HUES48 (cell line): ENCODE data around the gene MMP24.

Source experiments
- H3K27ac ChIP-seq: one replicate; pipeline ENCODE4 v1.7.0; 2013; ENCODE audit warnings: low read depth, low read length, inconsistent platforms
- H3K27me3 ChIP-seq: 2 replicates; pipeline ENCODE4 v1.6.1; 2013; ENCODE audit warnings: mild to moderate bottlenecking, low read length; ENCODE audit not compliant: control insufficient read depth, insufficient read depth
- H3K36me3 ChIP-seq: 2 replicates; pipeline ENCODE4 v1.6.1; 2013; ENCODE audit warnings: low read length; ENCODE audit not compliant: control insufficient read depth, insufficient read depth
- H3K4me1 ChIP-seq: 2 replicates; pipeline ENCODE4 v1.6.1; 2013; ENCODE audit warnings: mild to moderate bottlenecking, low read length; ENCODE audit not compliant: control insufficient read depth, insufficient read depth
- H3K4me3 ChIP-seq: 2 replicates; pipeline ENCODE4 v1.5.1; 2013; ENCODE audit warnings: mild to moderate bottlenecking, low read depth, low read length
- H3K9ac ChIP-seq: 2 replicates; pipeline ENCODE4 v1.6.1; 2013; ENCODE audit warnings: mild to moderate bottlenecking, low read depth, low read length, moderate library complexity
- H3K9me3 ChIP-seq: 2 replicates; pipeline ENCODE4 v1.6.1; 2013; ENCODE audit warnings: low read length; ENCODE audit not compliant: control insufficient read depth, insufficient read depth

Gene MMP24

DNA sequence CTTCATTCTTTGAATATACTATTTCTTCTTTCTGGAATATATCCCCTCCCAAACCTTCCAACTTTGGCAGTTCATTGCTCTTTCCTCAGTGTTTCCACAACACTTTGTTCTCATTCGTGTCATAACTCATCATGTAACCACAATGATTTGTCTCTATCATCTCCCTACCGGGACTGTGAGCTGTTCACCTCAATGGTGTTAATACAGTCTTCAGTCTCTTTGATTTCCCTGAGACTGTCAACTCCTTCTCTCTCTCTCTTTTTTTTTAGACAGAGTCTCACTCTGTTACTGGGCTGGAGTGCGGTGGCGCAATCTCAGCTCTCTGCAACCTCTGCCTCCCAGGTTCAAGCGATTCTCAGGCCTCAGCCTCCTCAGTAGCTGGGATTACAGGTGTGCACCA, 2.5 kb upstream of the MMP24 start:
- H3K9ac ChIP-seq: no peak overlapping the region
- peaks cover 3% of the 10 kb centered on the region; the same call in 1 of the 2 replicates for H3K9me3 ChIP-seq
- no peak overlapping the region for H3K4me3 ChIP-seq
- H3K36me3 ChIP-seq: no peaks in the 10 kb centered on the region
- H3K4me1 ChIP-seq: peaks cover 25% of the 10 kb centered on the region
- 0 out of 2 replicates have a peak, but pooled peaks cover 8% of the 10 kb centered on the region for H3K27me3 ChIP-seq
- H3K27ac ChIP-seq: no peak overlapping the region

DNA sequence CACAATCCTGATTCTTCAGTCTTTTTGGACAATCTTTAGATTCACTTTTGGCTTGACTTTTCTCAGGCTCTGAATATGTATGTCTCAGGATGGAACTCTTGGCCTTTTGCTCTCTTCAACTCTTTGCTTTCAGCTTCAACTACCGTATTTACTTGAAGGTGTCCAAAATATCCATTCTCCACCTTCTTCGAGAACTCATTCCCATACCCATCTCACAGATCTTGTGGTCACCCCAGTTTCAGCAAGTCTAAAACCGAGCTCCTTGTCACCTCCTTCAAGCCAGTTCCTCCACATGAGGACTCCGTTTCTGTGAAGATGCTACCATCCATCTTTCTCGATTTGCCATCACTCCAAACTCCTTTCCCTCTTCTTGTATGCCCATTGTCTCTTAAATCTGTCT, 2.0 kb upstream of the MMP24 start:
- H3K9me3 ChIP-seq: peaks cover 3% of the 10 kb centered on the region; the same call in 1 of the 2 replicates
- 0 out of 2 replicates have a peak, but pooled peaks cover 8% of the 10 kb centered on the region for H3K27me3 ChIP-seq
- H3K4me1 ChIP-seq: peaks cover 27% of the 10 kb centered on the region
- H3K9ac ChIP-seq: no peak overlapping the region
- no peak overlapping the region for H3K27ac ChIP-seq
- H3K36me3 ChIP-seq: no peaks in the 10 kb centered on the region
- no peak overlapping the region for H3K4me3 ChIP-seq

DNA sequence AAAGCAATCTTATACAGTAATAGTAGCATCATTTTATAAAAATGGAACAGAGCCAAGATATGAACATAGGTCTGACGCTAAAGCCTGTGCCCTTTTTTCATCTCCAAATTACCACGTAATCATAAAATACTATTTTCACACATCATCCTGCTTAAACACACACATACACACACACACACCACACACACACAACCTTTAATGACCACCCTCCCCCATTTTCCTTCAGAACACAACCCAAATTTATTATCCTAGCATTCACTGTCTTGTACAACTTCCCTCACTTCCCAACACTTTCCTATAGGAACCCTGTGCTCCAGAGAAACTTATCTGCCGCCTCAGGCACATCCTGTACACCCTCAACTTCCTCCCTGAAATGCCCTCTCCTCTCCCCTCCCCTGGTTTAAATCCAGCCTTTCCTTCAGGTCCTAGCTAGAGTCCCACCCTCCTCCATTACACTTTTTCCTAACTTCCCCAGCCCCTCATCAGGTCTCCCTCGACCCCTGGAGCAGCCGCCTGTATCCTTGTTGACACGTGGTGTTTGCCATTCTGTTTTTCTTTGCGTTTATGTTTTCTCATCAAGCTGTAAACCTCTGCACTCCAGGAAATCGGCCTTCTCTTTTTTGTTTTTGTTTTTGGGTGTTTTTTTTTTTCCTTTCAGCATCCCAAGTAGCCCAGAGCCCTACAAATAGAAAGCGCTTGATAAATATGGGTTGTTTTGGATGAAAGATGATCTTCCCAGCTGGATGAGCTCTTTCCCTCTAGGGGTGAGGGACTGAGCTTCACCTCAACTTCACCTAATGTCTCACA, 968 bp upstream of the MMP24 start:
- Histone ChIP-seq H3K27ac (peak overlapping the region; percentile 5), H3K9ac (no peak overlapping the region), H3K4me3 (peak overlapping the region; percentile 51), H3K9me3 (peaks cover 3% of the 10 kb centered on the region; the same call in 1 of the 2 replicates), H3K4me1 (peaks cover 26% of the 10 kb centered on the region), H3K36me3 (no peaks in the 10 kb centered on the region), H3K27me3 (0 out of 2 replicates have a peak, but pooled peaks cover 8% of the 10 kb centered on the region)

- no peaks in the 10 kb centered on the region for H3K36me3 ChIP-seq
- peak overlapping the region; percentile 56 for H3K4me3 ChIP-seq
- H3K27me3 ChIP-seq: 0 out of 2 replicates have a peak, but pooled peaks cover 8% of the 10 kb centered on the region
- no peak overlapping the region for H3K9ac ChIP-seq
- H3K9me3 ChIP-seq: peaks cover 3% of the 10 kb centered on the region; the same call in 1 of the 2 replicates
- H3K4me1 ChIP-seq: peaks cover 21% of the 10 kb centered on the region
- H3K27ac ChIP-seq: no peak overlapping the region
Observed at GRCh38 chr20:35226884-35227681, 593 bp downstream of the MMP24 start.

DNA sequence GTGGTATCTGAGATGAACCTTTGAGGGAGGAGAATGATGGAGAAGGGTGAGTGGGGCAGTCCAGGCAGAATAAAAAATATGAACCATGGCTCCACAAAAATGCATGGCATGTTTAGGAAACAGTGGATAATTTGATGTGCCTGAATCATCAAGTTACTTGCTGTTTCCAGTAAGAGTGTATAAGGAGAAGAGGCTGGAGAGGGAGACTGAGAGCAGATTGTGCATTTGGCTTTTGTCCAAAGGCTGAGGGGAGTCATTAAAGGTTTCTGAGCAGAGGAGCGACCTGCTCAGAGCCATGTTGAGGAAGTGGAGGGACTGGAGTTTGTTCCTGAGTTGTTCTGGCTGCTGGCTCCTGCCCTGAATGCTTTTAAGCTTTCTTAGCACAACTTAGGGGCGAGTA, 6.1 kb downstream of the MMP24 start:
- Histone ChIP-seq H3K9ac (no peak overlapping the region), H3K27ac (no peak overlapping the region), H3K36me3 (no peaks in the 10 kb centered on the region), H3K4me3 (no peak overlapping the region), H3K27me3 (no peaks in the 10 kb centered on the region), H3K4me1 (peaks cover 11% of the 10 kb centered on the region; the same call in 1 of the 2 replicates), H3K9me3 (no peaks in the 10 kb centered on the region)

- peaks cover 7% of the 10 kb centered on the region for H3K4me1 ChIP-seq
- no peak overlapping the region for H3K4me3 ChIP-seq
- no peak overlapping the region for H3K27ac ChIP-seq
- no peaks in the 10 kb centered on the region for H3K9me3 ChIP-seq
- H3K27me3 ChIP-seq: no peaks in the 10 kb centered on the region
- H3K36me3 ChIP-seq: no peaks in the 10 kb centered on the region
- H3K9ac ChIP-seq: no peak overlapping the region
Observed at GRCh38 chr20:35235881-35236280, 9.4 kb downstream of the MMP24 start.

GRCh38 chr20:35237486-35237885, 11.0 kb downstream of the MMP24 start:
- no peak overlapping the region for H3K9ac ChIP-seq
- H3K27me3 ChIP-seq: no peaks in the 10 kb centered on the region
- peaks cover 9% of the 10 kb centered on the region for H3K4me1 ChIP-seq
- H3K36me3 ChIP-seq: no peaks in the 10 kb centered on the region
- no peaks in the 10 kb centered on the region for H3K9me3 ChIP-seq
- H3K4me3 ChIP-seq: no peak overlapping the region
- no peak overlapping the region for H3K27ac ChIP-seq

- peaks cover 9% of the 10 kb centered on the region for H3K4me1 ChIP-seq
- no peak overlapping the region for H3K9ac ChIP-seq
- H3K27me3 ChIP-seq: no peaks in the 10 kb centered on the region
- H3K36me3 ChIP-seq: no peaks in the 10 kb centered on the region
- no peak overlapping the region for H3K4me3 ChIP-seq
- no peak overlapping the region for H3K27ac ChIP-seq
- no peaks in the 10 kb centered on the region for H3K9me3 ChIP-seq
Observed at GRCh38 chr20:35238170-35238569, 11.7 kb downstream of the MMP24 start.

GRCh38 chr20:35238735-35239134, 12.2 kb downstream of the MMP24 start:
- Histone ChIP-seq H3K9ac (no peak overlapping the region), H3K36me3 (no peaks in the 10 kb centered on the region), H3K4me3 (no peak overlapping the region), H3K9me3 (no peaks in the 10 kb centered on the region), H3K4me1 (peaks cover 9% of the 10 kb centered on the region), H3K27me3 (no peaks in the 10 kb centered on the region), H3K27ac (no peak overlapping the region)

DNA sequence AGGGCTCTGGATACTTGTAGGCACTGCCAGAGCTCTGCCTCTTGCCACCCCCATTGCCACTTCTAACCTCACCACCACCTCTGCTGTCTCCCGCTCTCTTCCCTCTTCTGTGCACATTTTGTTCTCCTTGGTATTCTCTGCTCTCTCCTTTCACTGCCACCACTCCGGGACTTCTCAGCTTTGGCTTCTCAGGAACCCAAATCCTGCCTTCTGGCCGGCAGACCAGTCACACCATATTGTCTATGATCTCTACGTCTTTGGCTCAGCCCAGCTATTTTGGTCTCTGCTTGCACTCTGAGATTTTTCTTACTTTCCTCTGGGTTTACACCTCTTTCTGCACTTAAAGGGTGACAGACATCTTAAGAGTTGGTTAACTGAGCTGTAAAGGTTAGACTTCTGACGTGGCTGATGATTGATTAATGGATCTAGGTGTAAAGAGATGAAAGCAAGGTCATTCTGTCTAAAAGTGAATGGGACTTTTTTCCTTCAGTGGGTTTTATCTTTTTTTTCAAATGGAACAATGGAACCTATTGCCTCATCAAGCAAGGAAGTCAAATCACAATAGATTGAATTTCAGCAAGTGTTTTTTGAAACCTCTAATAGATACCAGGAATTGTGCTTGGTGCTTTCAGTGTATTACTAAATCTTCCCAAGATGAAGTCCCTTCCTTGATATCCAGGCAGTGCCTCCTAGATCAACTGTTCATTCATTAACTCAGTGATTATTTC, 13.8 kb downstream of the MMP24 start:
- Histone ChIP-seq H3K9me3 (no peaks in the 10 kb centered on the region), H3K27ac (no peak overlapping the region), H3K9ac (no peak overlapping the region), H3K4me3 (no peak overlapping the region), H3K36me3 (no peaks in the 10 kb centered on the region), H3K4me1 (peaks cover 9% of the 10 kb centered on the region), H3K27me3 (no peaks in the 10 kb centered on the region)
